Transverse colon (tissue), 4 donors: ENCODE data around the gene TAF3. TPM values are rescaled to one million over a fixed set of nuclear protein-coding genes. Genes with fewer than 3 reads are reported as not detected.

ENCODE experiments used
- DNase-seq: peaks from one replicate; pipeline ENCODE4 v3.0.0-alpha.2; 2019
- H3K27ac ChIP-seq, 4 donors: fragments of 200-600 bp; sonication (generic); 2 replicates each; pipeline ENCODE4 v1.5.1; 2016 to 2018; ENCODE audit warnings: inconsistent platforms in 4 of 4
- H3K27me3 ChIP-seq: fragments of 200-600 bp; sonication (generic); 2 replicates; pipeline ENCODE4 v1.5.1; 2017; ENCODE audit warnings: inconsistent platforms
- H3K36me3 ChIP-seq, 4 donors: fragments of 200-600 bp; sonication (generic); 2 replicates each; pipeline ENCODE4 v1.5.1; 2017 to 2019; ENCODE audit warnings: inconsistent platforms in 4 of 4
- H3K4me1 ChIP-seq, 4 donors: fragments of 200-600 bp; sonication (generic); 2 replicates each; pipeline ENCODE4 v1.5.1; 2017 to 2020; ENCODE audit warnings: inconsistent platforms in 4 of 4
- H3K4me3 ChIP-seq, 4 donors: fragments of 200-600 bp; sonication (generic); 1 replicate in 1 of 4; 2 replicates in 3 of 4; pipeline versions ENCODE4 v1.5.1 to v1.6.1; 2017 to 2019; ENCODE audit warnings: inconsistent platforms in 4 of 4
- H3K9me3 ChIP-seq, 2 donors: fragments of 200-600 bp; sonication (generic); 2 replicates each; pipeline ENCODE4 v1.5.1; 2017 to 2019; ENCODE audit warnings: inconsistent platforms in 2 of 2
- EP300 ChIP-seq: sonication (generic); formaldehyde crosslinking; IDR thresholded peaks from one replicate; pipeline ENCODE4 v1.6.1; 2017; ENCODE audit warnings: antibody characterized with exemption, low read depth
- POLR2A ChIP-seq: fragments of 450-650 bp; IDR thresholded peaks from one replicate; pipeline ENCODE4 v1.6.1; 2016; ENCODE audit warnings: antibody characterized with exemption, mild to moderate bottlenecking, moderate library complexity
- POLR2AphosphoS5 ChIP-seq, 3 donors: sonication (generic); formaldehyde crosslinking; IDR thresholded peaks; one replicate each; pipeline ENCODE4 v1.6.1; 2016; ENCODE audit warnings: antibody characterized with exemption in 3 of 3
- WGBS, 2 donors: methylation state at CpG; one replicate each; pipeline ENCODE4 v1.1.5; 2018; ENCODE audit warnings: low coverage in 1 of 2; 5-methylcytosine and 5-hydroxymethylcytosine counted together
- in situ Hi-C, 4 donors: fragments of 200-750 bp; cut with MboI; loops; one replicate each; pipeline versions ENCODE4 v1.15.0 to v1.15.1; 2017; ENCODE audit warnings: low sequenced_read_pairs in 3 of 4, low pct_ligation_motif_present in 1 of 4, low pct_unique_long_range_greater_than_20kb in 1 of 4
- intact Hi-C: fragments of 100-400 bp; cut with DNase I; formaldehyde crosslinking; loops from one replicate; pipeline ENCODE4 v1.15.1; 2023; ENCODE audit warnings: low total_unique reads
- total RNA-seq, 4 donors: library from RNA; depleted of rRNA; stranded (reverse); fragments of >200 nt; gene quantifications; one replicate each; pipeline ENCODE4 v1.1.0, GENCODE V29; 2016
- TF ChIP-seq, protein P1 (sequence below), 5 experiments: fragments of 200-600 bp in 3 of 5; fragments of 450-650 bp in 2 of 5; sonication (generic) in 3 of 5; IDR thresholded peaks; 1 replicate in 2 of 5; 2 replicates in 3 of 5; pipeline ENCODE4 v1.5.1; 2016 to 2017; ENCODE audit warnings: antibody characterized with exemption in 5 of 5, inconsistent platforms in 3 of 5, mild to moderate bottlenecking in 2 of 5, moderate library complexity in 1 of 5

TAF3 gene
- total RNA-seq, 4 donors from 2014 or later: 4.8 to 35.6 (median 9.6) TPM

- peaks cover 100% of the 10 kb centered on the region for H3K27me3 ChIP-seq
- no peak for TF ChIP-seq POLR2A
- no peak for TF ChIP-seq POLR2AphosphoS5 (IDR thresholded peaks at IDR 0.05)
- no peak for TF ChIP-seq EP300
- TF ChIP-seq, protein P1, sequence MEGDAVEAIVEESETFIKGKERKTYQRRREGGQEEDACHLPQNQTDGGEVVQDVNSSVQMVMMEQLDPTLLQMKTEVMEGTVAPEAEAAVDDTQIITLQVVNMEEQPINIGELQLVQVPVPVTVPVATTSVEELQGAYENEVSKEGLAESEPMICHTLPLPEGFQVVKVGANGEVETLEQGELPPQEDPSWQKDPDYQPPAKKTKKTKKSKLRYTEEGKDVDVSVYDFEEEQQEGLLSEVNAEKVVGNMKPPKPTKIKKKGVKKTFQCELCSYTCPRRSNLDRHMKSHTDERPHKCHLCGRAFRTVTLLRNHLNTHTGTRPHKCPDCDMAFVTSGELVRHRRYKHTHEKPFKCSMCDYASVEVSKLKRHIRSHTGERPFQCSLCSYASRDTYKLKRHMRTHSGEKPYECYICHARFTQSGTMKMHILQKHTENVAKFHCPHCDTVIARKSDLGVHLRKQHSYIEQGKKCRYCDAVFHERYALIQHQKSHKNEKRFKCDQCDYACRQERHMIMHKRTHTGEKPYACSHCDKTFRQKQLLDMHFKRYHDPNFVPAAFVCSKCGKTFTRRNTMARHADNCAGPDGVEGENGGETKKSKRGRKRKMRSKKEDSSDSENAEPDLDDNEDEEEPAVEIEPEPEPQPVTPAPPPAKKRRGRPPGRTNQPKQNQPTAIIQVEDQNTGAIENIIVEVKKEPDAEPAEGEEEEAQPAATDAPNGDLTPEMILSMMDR (IDR thresholded peaks at IDR 0.05): no peak
- no peak overlapping the region for H3K27ac ChIP-seq
- intact Hi-C loops (no loop called here), in situ Hi-C loops (loop anchor here in 1 of 4 donors (25.0 kb wide), 1 partner anchor 424 kb away; no protein-coding TSS in a partner anchor)
- H3K36me3 ChIP-seq: no peaks in the 10 kb centered on the region
- no peak for DNase-seq
- no peaks in the 10 kb centered on the region for H3K9me3 ChIP-seq
- whole genome bisulfite sequencing, 2 donors: 10 to 15% methylated on average over 17 to 22 of the region's 22 CpGs
- no peak overlapping the region for H3K4me3 ChIP-seq
- peaks cover 5 to 26% (median 19%) of the 10 kb centered on the region in 4 donors for H3K4me1 ChIP-seq
Measured at GRCh38 chr10:8037941-8038894, 219.9 kb downstream of the TAF3 start.

DNA sequence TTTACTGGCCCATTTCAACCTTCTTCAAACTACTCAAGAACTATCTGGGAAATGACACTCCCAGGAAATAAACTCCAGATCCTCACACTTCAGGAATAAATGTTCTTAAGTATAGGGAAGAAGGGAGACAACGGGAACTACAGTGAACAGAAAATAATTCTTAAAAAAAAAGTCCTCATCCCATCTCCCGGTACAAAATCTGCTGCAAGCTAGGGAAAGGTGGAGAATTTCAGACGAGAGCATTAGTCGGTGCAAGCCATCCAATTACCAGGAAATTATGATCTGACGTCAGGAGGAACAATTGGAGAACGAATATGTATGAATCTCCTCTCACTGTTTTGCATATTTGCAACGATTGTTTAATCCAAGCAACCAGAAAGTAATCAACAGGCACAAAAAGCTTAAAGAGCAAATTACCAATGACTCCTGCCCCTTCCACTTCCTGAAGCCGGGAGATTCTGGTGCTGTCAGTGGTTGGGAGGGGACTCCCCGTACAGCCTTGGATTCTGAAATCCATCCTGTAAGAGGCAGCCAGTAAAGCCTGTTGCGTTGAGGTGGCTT, 221.1 kb downstream of the TAF3 start:
- no peak overlapping the region for H3K27ac ChIP-seq
- in situ Hi-C loops (loop anchor here in 1 of 4 donors (25.0 kb wide), 1 partner anchor 423 kb away; no protein-coding TSS in a partner anchor), intact Hi-C loops (no loop called here)
- TF ChIP-seq POLR2A (no peak), POLR2AphosphoS5 (IDR thresholded peaks at IDR 0.05) (no peak), EP300 (no peak)
- TF ChIP-seq, protein P1 (IDR thresholded peaks at IDR 0.05): no peak
- H3K36me3 ChIP-seq: no peaks in the 10 kb centered on the region
- H3K27me3 ChIP-seq: peaks cover 100% of the 10 kb centered on the region
- no peak overlapping the region for H3K4me3 ChIP-seq
- 6% methylated on average over 8 to 10 of the region's 10 CpGs for WGBS, 2 donors
- H3K9me3 ChIP-seq: no peaks in the 10 kb centered on the region
- no peak for DNase-seq
- H3K4me1 ChIP-seq: peaks cover under 1 to 27% (median 18%) of the 10 kb centered on the region in 4 donors

GRCh38 chr10:8040651-8041050, 222.3 kb downstream of the TAF3 start:
- Histone ChIP-seq H3K36me3 (no peaks in the 10 kb centered on the region), H3K9me3 (no peaks in the 10 kb centered on the region), H3K4me1 (peaks cover 0 to 34% (median 17%) of the 10 kb centered on the region in 4 donors), H3K27ac (no peak overlapping the region), H3K27me3 (peaks cover 100% of the 10 kb centered on the region), H3K4me3 (no peak overlapping the region)
- 13 to 22% methylated on average over 6 of the region's 6 CpGs for WGBS, 2 donors
- in situ Hi-C loops (loop anchor here in 1 of 4 donors (25.0 kb wide), 1 partner anchor 422 kb away; no protein-coding TSS in a partner anchor), intact Hi-C loops (no loop called here)
- no peak for DNase-seq
- TF ChIP-seq POLR2A: no peak
- TF ChIP-seq, protein P1 (IDR thresholded peaks at IDR 0.05): no peak
- no peak for TF ChIP-seq EP300
- no peak for TF ChIP-seq POLR2AphosphoS5 (IDR thresholded peaks at IDR 0.05)

DNA sequence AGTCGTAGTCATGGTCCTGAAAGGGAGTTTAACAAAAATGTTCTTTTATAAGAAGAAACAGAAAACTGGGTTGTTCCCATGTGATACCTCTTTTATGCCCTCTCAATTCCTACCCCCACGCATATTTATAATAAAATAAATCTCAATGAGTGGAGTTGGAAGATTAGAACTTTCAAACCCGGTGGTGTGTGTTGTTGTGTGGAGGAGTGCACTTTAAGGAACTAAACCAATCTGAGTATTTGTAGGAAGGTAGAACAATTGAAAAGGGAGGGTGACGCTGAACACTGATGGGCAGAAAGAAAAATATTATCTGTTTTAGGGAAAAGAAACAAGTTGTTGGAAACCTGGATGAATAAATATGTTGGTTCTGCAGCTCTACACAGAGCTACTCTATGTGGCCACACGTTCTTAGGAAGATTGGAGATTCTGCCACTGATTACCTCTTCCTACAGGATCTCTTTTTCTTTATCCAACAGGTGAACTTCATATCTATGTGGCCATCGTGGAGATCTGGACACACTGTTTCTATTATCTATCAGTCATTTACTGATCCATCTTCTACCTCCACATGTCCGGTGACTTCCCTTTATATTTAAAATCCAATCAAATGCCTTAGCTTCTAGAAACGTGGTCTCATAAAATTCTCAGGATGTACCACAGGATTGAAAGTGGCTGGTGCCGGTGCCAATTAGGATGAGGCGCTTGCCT, 223.1 kb downstream of the TAF3 start:
- Histone ChIP-seq H3K4me3 (no peak overlapping the region), H3K27ac (no peak overlapping the region), H3K36me3 (no peaks in the 10 kb centered on the region), H3K4me1 (peaks cover 0 to 36% (median 15%) of the 10 kb centered on the region in 4 donors), H3K27me3 (peaks cover 100% of the 10 kb centered on the region), H3K9me3 (no peaks in the 10 kb centered on the region)
- intact Hi-C loops (no loop called here), in situ Hi-C loops (loop anchor here in 1 of 4 donors (25.0 kb wide), 1 partner anchor 421 kb away; no protein-coding TSS in a partner anchor)
- DNase-seq: no peak
- no peak for TF ChIP-seq EP300
- TF ChIP-seq POLR2A: no peak
- TF ChIP-seq, protein P1 (IDR thresholded peaks at IDR 0.05): no peak
- no peak for TF ChIP-seq POLR2AphosphoS5 (IDR thresholded peaks at IDR 0.05)
- WGBS, 2 donors: 10 to 21% methylated on average over 9 to 10 of the region's 10 CpGs
